HepG2 (cell line): Measurements from ENCODE around the gene EREG. TPM values are rescaled to one million over a fixed set of nuclear protein-coding genes. Genes with fewer than 3 reads are reported as not detected.

Source experiments
- HMGXB4 ChIP-seq, 2 experiments: sonication (generic) in 1 of 2; formaldehyde crosslinking in 1 of 2; IDR thresholded peaks; 2 replicates each; pipeline versions ENCODE4 v1.4.0 to v1.6.1; 2018 to 2020; ENCODE audit warnings: missing genetic modification reagents in 2 of 2, borderline replicate concordance in 1 of 2, low read depth in 1 of 2, mild to moderate bottlenecking in 1 of 2, missing biosample characterization in 1 of 2
- KLF6 ChIP-seq: IDR thresholded peaks from 2 replicates; pipeline ENCODE4 v1.8.0; 2016; ENCODE audit warnings: missing biosample characterization, missing genetic modification reagents
- PPARG ChIP-seq: conservative IDR thresholded peaks from 2 replicates; pipeline ENCODE4 v1.6.1; 2016; ENCODE audit warnings: missing biosample characterization, missing genetic modification reagents
- TBX3 ChIP-seq: fragments of 450-650 bp; IDR thresholded peaks from 2 replicates; pipeline ENCODE4 v1.6.1; 2017; ENCODE audit warnings: antibody characterized with exemption, mild to moderate bottlenecking, inconsistent platforms, borderline replicate concordance
- TRIM24 ChIP-seq: sonication (generic); formaldehyde crosslinking; IDR thresholded peaks from 2 replicates; pipeline ENCODE4 v1.8.0; 2022; ENCODE audit warnings: mild to moderate bottlenecking, missing genetic modification reagents
- YEATS4 ChIP-seq: sonication (generic); formaldehyde crosslinking; IDR thresholded peaks from 2 replicates; pipeline ENCODE4 v1.4.0; 2020; ENCODE audit warnings: missing genetic modification reagents, borderline replicate concordance
- ZNF121 ChIP-seq: sonication (generic); formaldehyde crosslinking; IDR thresholded peaks from 2 replicates; pipeline ENCODE4 v1.5.0; 2020; ENCODE audit warnings: mild to moderate bottlenecking, missing genetic modification reagents
- ZNF276 ChIP-seq: sonication (generic); formaldehyde crosslinking; IDR thresholded peaks from 2 replicates; pipeline ENCODE4 v1.4.0; 2020; ENCODE audit warnings: mild to moderate bottlenecking, low read depth, missing genetic modification reagents
- ZNF550 ChIP-seq: sonication (generic); formaldehyde crosslinking; IDR thresholded peaks from 2 replicates; pipeline ENCODE4 v1.4.0; 2020; ENCODE audit warnings: mild to moderate bottlenecking, missing genetic modification reagents, borderline replicate concordance
- ZNF614 ChIP-seq: IDR thresholded peaks from 2 replicates; pipeline ENCODE4 v1.6.1; 2018; ENCODE audit warnings: missing biosample characterization, missing genetic modification reagents, inconsistent platforms, borderline replicate concordance
- ZNF746 ChIP-seq: sonication (generic); formaldehyde crosslinking; IDR thresholded peaks from 2 replicates; pipeline ENCODE4 v1.8.0; 2022; ENCODE audit warnings: mild to moderate bottlenecking, missing genetic modification reagents
- ZNF747 ChIP-seq: sonication (generic); formaldehyde crosslinking; IDR thresholded peaks from 2 replicates; pipeline ENCODE4 v1.8.1; 2023; ENCODE audit warnings: missing genetic modification reagents, mild to moderate bottlenecking, borderline replicate concordance
- ZSCAN25 ChIP-seq: sonication (generic); formaldehyde crosslinking; IDR thresholded peaks from 2 replicates; pipeline ENCODE4 v1.8.0; 2022; ENCODE audit warnings: mild to moderate bottlenecking, missing genetic modification reagents
- polyA plus RNA-seq, 8 experiments: library from polyadenylated mRNA; depleted of rRNA in 3 of 8; stranded (reverse) in 7 of 8; unstranded in 1 of 8; fragments of >200 nt; fragmentation: Illumina TruSeq in 4 of 8; extraction: Trizol in 4 of 8; gene quantifications; 2 replicates each; pipeline versions ENCODE4 v1.2.1 to v1.2.3, GENCODE V29; 2011 to 2016; ENCODE audit warnings: low read depth in 4 of 8, missing spikeins in 1 of 8, mixed read lengths in 1 of 8; ENCODE audit not compliant: insufficient read depth in 1 of 8
- total RNA-seq, 5 experiments: library from RNA; depleted of rRNA; stranded (reverse); fragments of >200 nt; fragmentation: Illumina TruSeq; extraction: Trizol; gene quantifications; 2 replicates each; pipeline ENCODE4 v1.2.3, GENCODE V29; 2016; ENCODE audit warnings: low read depth in 1 of 5

The EREG gene
- total and polyA plus RNA-seq, 2 of the 13 experiments (the other 11 are each of a cell fraction or from before 2014, with no cell fraction given), result 0.11 to 0.13 TPM

DNA sequence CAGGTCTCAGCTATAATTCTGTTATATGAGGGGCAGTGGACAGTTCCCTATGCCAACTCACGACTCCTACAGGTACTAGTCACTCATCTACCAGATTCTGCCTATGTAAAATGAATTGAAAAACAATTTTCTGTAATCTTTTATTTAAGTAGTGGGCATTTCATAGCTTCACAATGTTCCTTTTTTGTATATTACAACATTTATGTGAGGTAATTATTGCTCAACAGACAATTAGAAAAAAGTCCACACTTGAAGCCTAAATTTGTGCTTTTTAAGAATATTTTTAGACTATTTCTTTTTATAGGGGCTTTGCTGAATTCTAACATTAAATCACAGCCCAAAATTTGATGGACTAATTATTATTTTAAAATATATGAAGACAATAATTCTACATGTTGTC is 20.4 kb downstream of the EREG start (continued):
- TF ChIP-seq ZNF747 (CRISPR knock-in tag), result no peak
- TF ChIP-seq ZNF550 (CRISPR knock-in tag), result no peak
- TF ChIP-seq PPARG (CRISPR knock-in tag), result no peak
- TF ChIP-seq KLF6 (CRISPR knock-in tag), result no peak
- TF ChIP-seq TRIM24 (CRISPR knock-in tag), result no peak
- TF ChIP-seq ZSCAN25 (CRISPR knock-in tag), result no peak
- no peak for TF ChIP-seq ZNF276 (CRISPR knock-in tag)
- no peak for TF ChIP-seq ZNF121 (CRISPR knock-in tag)
- no peak for TF ChIP-seq ZNF614
- TF ChIP-seq TBX3, result no peak
- no peak for TF ChIP-seq ZNF746
- no peak for TF ChIP-seq YEATS4 (CRISPR knock-in tag)
- no peak for TF ChIP-seq HMGXB4 (CRISPR knock-in tag; IDR thresholded peaks at IDR 0.05; ENCODE audit: borderline replicate concordance in 1 of 2, low read depth in 1 of 2)
